ENCODE measurements around the gene GPC3.

The GPC3 gene

GRCh38 chrX:133570549-133570948 is 414.8 kb downstream of the GPC3 start:
- no peaks in the 10 kb centered on the region for H3K4me1 ChIP-seq (ENCODE audit: control insufficient read depth, insufficient read depth, low read length)
- TF ChIP-seq ZNF211 (tag by site-specific recombination; IDR thresholded peaks at IDR 0.05; ENCODE audit: low read depth) (no peak), ZNF132 (tag by site-specific recombination; IDR thresholded peaks at IDR 0.05; ENCODE audit: borderline replicate concordance) (no peak), PRDM10 (tag by site-specific recombination; IDR thresholded peaks at IDR 0.05) (no peak), ZNF610 (tag by site-specific recombination; IDR thresholded peaks at IDR 0.05; ENCODE audit: borderline replicate concordance) (no peak), IKZF3 (tag by site-specific recombination; IDR thresholded peaks at IDR 0.05) (no peak), GFI1B (tag by site-specific recombination; IDR thresholded peaks at IDR 0.05) (no peak), ZNF670 (tag by site-specific recombination; IDR thresholded peaks at IDR 0.05; ENCODE audit: low read depth) (no peak), ZNF473 (tag by site-specific recombination; IDR thresholded peaks at IDR 0.05) (no peak), ZBTB21 (tag by site-specific recombination; IDR thresholded peaks at IDR 0.05) (no peak), ZNF174 (tag by site-specific recombination; IDR thresholded peaks at IDR 0.05) (no peak), ZFP3 (tag by site-specific recombination; IDR thresholded peaks at IDR 0.05; ENCODE audit: low read depth) (no peak)
- TF ChIP-seq, protein P1, sequence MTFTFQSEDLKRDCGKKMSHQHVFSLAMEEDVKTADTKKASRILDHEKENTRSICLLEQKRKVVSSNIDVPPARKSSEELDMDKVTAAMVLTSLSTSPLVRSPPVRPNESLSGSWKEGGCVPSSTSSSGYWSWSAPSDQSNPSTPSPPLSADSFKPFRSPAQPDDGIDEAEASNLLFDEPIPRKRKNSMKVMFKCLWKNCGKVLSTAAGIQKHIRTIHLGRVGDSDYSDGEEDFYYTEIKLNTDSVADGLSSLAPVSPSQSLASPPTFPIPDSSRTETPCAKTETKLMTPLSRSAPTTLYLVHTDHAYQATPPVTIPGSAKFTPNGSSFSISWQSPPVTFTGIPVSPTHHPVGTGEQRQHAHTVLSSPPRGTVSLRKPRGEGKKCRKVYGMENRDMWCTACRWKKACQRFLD (tag by site-specific recombination; IDR thresholded peaks at IDR 0.05) = no peak
- TF ChIP-seq, protein P2, sequence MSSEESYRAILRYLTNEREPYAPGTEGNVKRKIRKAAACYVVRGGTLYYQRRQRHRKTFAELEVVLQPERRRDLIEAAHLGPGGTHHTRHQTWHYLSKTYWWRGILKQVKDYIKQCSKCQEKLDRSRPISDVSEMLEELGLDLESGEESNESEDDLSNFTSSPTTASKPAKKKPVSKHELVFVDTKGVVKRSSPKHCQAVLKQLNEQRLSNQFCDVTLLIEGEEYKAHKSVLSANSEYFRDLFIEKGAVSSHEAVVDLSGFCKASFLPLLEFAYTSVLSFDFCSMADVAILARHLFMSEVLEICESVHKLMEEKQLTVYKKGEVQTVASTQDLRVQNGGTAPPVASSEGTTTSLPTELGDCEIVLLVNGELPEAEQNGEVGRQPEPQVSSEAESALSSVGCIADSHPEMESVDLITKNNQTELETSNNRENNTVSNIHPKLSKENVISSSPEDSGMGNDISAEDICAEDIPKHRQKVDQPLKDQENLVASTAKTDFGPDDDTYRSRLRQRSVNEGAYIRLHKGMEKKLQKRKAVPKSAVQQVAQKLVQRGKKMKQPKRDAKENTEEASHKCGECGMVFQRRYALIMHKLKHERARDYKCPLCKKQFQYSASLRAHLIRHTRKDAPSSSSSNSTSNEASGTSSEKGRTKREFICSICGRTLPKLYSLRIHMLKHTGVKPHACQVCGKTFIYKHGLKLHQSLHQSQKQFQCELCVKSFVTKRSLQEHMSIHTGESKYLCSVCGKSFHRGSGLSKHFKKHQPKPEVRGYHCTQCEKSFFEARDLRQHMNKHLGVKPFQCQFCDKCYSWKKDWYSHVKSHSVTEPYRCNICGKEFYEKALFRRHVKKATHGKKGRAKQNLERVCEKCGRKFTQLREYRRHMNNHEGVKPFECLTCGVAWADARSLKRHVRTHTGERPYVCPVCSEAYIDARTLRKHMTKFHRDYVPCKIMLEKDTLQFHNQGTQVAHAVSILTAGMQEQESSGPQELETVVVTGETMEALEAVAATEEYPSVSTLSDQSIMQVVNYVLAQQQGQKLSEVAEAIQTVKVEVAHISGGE (tag by site-specific recombination; conservative IDR thresholded peaks at IDR 0.05; ENCODE audit: low read depth) = no peak
- TF ChIP-seq, protein P3, sequence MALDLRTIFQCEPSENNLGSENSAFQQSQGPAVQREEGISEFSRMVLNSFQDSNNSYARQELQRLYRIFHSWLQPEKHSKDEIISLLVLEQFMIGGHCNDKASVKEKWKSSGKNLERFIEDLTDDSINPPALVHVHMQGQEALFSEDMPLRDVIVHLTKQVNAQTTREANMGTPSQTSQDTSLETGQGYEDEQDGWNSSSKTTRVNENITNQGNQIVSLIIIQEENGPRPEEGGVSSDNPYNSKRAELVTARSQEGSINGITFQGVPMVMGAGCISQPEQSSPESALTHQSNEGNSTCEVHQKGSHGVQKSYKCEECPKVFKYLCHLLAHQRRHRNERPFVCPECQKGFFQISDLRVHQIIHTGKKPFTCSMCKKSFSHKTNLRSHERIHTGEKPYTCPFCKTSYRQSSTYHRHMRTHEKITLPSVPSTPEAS (tag by site-specific recombination; IDR thresholded peaks at IDR 0.05) = no peak
- no peak overlapping the region for H3K4me3 ChIP-seq (ENCODE audit: low read depth, low read length)
- H3K27ac ChIP-seq (ENCODE audit: extremely low read depth, low read depth, low read length) = no peak overlapping the region
- POLR2A ChIA-PET = interaction anchor here (0.6 kb wide), 1 partner anchor 12 kb away, joined by 4 read pairs; no protein-coding TSS in a partner anchor
- CTCF ChIA-PET = interaction anchor here (0.7 kb wide), 1 partner anchor 186 kb away, joined by 3 read pairs; no protein-coding TSS in a partner anchor
- no peaks in the 10 kb centered on the region for H3K36me3 ChIP-seq (ENCODE audit: control insufficient read depth in 2 of 2, insufficient read depth in 1 of 2, low read length in 2 of 2)
- H3K9me3 ChIP-seq (ENCODE audit: control insufficient read depth, insufficient read depth, low read depth, low read length) = no peaks in the 10 kb centered on the region

DNA sequence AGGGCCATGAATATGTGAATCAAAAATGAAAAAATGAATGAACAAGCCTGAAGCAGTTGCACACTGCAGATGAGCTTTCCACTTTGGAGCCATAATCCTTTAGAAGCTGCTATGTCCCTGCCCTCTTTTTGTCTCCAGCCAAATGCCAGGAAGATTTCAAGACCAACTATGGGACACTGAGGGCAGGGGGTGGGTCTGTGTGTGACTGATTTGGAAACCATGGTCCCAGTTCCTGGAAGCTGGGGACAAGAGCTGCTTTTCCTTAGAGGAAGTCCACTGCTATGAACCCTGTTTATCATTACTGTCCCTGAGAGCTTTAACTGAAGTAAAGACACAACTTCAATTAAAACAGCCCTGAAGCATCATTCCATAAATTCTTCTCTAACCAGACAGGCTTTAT is 416.2 kb downstream of the GPC3 start:
- CTCF ChIA-PET = no interaction called here
- TF ChIP-seq FEZF1 (tag by site-specific recombination; IDR thresholded peaks at IDR 0.05) (no peak), ZSCAN18 (tag by site-specific recombination; IDR thresholded peaks at IDR 0.05) (no peak), ELK4 (IDR thresholded peaks at IDR 0.05; ENCODE audit: borderline replicate concordance, low read depth, low read length) (no peak), ZNF548 (tag by site-specific recombination; IDR thresholded peaks at IDR 0.05) (no peak), ZBTB7A (tag by site-specific recombination; IDR thresholded peaks at IDR 0.05; ENCODE audit: low read depth) (no peak), ZNF777 (tag by site-specific recombination; IDR thresholded peaks at IDR 0.05; ENCODE audit: borderline replicate concordance) (no peak), ZNF513 (tag by site-specific recombination; IDR thresholded peaks at IDR 0.05) (no peak)

More for the DNA sequence above, 416.2 kb downstream of the GPC3 start:
- H3K4me3 ChIP-seq (ENCODE audit: low read depth, low read length) = no peak overlapping the region
- H3K36me3 ChIP-seq (ENCODE audit: control insufficient read depth in 2 of 2, insufficient read depth in 1 of 2, low read length in 2 of 2) = no peaks in the 10 kb centered on the region
- no peaks in the 10 kb centered on the region for H3K9me3 ChIP-seq (ENCODE audit: control insufficient read depth, insufficient read depth, low read depth, low read length)
- no peak overlapping the region for H3K27ac ChIP-seq (ENCODE audit: extremely low read depth, low read depth, low read length)
- POLR2A ChIA-PET = no interaction called here
- H3K4me1 ChIP-seq (ENCODE audit: control insufficient read depth, insufficient read depth, low read length) = no peaks in the 10 kb centered on the region

Measured in HEK293 (cell line).